Measurements from ENCODE around the gene AKIRIN2. TPM values are rescaled to one million over a fixed set of nuclear protein-coding genes. Genes with fewer than 3 reads are reported as not detected.

The AKIRIN2 gene
- total and polyA plus RNA-seq, 2 of the 13 experiments (the other 11 are each of a cell fraction or from before 2014, with no cell fraction given): 15.6 to 23.4 TPM

DNA sequence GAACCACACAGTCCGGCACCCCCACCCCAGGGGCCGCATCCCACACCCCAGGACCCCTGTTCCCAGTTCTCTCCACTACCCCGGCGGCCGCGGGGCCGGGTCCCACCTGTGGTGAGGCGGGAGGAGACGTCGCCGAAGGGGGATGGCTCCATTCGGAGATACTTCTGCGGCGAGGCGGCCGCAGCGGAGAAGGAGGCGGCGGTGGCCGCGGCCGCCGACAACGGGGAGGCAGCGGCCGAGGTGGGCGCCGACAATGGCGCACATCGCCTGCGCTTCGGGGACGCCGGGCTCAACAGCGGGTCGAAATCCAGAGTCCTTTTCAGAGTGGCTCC lies 723 bp downstream of the AKIRIN2 start (continued):
- TF ChIP-seq HNRNPL (IDR thresholded peaks at IDR 0.05; ENCODE audit: low read depth, low read length) (0 out of 2 replicates have a peak, but pooled peaks have one; percentile 10), CHD2 (IDR thresholded peaks at IDR 0.05; ENCODE audit: low read depth, low read length) (no peak), ZNF501 (CRISPR knock-in tag; IDR thresholded peaks at IDR 0.05) (no peak; the same call in 1 of the 2 replicates), ZNF883 (CRISPR knock-in tag; IDR thresholded peaks at IDR 0.05; ENCODE audit: not compliant biosample characterization) (no peak), MIER2 (CRISPR knock-in tag; IDR thresholded peaks at IDR 0.05) (no peak), ZFP82 (CRISPR knock-in tag; IDR thresholded peaks at IDR 0.05; ENCODE audit: borderline replicate concordance) (no peak), HMGXB4 (CRISPR knock-in tag; IDR thresholded peaks at IDR 0.05; ENCODE audit: borderline replicate concordance in 1 of 2, low read depth in 1 of 2) (no peak; a peak in 1 of 4 replicates), RAD51 (IDR thresholded peaks at IDR 0.05; ENCODE audit: borderline replicate concordance) (no peak), SPEN (CRISPR knock-in tag; IDR thresholded peaks at IDR 0.05; ENCODE audit: low read depth) (no peak), MTF2 (CRISPR knock-in tag; IDR thresholded peaks at IDR 0.05; ENCODE audit: borderline replicate concordance) (no peak), ZNF383 (CRISPR knock-in tag; IDR thresholded peaks at IDR 0.05; ENCODE audit: borderline replicate concordance) (no peak), BRD4 (CRISPR knock-in tag; IDR thresholded peaks at IDR 0.05) (no peak), FIP1L1 (IDR thresholded peaks at IDR 0.05; ENCODE audit: borderline replicate concordance, insufficient read depth, low read depth, low read length) (no peak), CENPBD1 (CRISPR knock-in tag; IDR thresholded peaks at IDR 0.05; ENCODE audit: borderline replicate concordance, low read depth) (no peak), CREB3 (CRISPR knock-in tag; IDR thresholded peaks at IDR 0.05) (no peak), ZNF7 (CRISPR knock-in tag; IDR thresholded peaks at IDR 0.05) (no peak)
- TF ChIP-seq, protein P1, sequence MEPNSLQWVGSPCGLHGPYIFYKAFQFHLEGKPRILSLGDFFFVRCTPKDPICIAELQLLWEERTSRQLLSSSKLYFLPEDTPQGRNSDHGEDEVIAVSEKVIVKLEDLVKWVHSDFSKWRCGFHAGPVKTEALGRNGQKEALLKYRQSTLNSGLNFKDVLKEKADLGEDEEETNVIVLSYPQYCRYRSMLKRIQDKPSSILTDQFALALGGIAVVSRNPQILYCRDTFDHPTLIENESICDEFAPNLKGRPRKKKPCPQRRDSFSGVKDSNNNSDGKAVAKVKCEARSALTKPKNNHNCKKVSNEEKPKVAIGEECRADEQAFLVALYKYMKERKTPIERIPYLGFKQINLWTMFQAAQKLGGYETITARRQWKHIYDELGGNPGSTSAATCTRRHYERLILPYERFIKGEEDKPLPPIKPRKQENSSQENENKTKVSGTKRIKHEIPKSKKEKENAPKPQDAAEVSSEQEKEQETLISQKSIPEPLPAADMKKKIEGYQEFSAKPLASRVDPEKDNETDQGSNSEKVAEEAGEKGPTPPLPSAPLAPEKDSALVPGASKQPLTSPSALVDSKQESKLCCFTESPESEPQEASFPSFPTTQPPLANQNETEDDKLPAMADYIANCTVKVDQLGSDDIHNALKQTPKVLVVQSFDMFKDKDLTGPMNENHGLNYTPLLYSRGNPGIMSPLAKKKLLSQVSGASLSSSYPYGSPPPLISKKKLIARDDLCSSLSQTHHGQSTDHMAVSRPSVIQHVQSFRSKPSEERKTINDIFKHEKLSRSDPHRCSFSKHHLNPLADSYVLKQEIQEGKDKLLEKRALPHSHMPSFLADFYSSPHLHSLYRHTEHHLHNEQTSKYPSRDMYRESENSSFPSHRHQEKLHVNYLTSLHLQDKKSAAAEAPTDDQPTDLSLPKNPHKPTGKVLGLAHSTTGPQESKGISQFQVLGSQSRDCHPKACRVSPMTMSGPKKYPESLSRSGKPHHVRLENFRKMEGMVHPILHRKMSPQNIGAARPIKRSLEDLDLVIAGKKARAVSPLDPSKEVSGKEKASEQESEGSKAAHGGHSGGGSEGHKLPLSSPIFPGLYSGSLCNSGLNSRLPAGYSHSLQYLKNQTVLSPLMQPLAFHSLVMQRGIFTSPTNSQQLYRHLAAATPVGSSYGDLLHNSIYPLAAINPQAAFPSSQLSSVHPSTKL (CRISPR knock-in tag; IDR thresholded peaks at IDR 0.05): no peak; the same call in 1 of the 2 replicates
- TF ChIP-seq, protein P2, sequence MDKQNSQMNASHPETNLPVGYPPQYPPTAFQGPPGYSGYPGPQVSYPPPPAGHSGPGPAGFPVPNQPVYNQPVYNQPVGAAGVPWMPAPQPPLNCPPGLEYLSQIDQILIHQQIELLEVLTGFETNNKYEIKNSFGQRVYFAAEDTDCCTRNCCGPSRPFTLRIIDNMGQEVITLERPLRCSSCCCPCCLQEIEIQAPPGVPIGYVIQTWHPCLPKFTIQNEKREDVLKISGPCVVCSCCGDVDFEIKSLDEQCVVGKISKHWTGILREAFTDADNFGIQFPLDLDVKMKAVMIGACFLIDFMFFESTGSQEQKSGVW (CRISPR knock-in tag; IDR thresholded peaks at IDR 0.05; ENCODE audit: borderline replicate concordance): no peak
- TF ChIP-seq, protein P3, sequence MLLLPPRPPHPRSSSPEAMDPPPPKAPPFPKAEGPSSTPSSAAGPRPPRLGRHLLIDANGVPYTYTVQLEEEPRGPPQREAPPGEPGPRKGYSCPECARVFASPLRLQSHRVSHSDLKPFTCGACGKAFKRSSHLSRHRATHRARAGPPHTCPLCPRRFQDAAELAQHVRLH (CRISPR knock-in tag; IDR thresholded peaks at IDR 0.05; ENCODE audit: borderline replicate concordance, low read depth): no peak
- TF ChIP-seq, protein P4, sequence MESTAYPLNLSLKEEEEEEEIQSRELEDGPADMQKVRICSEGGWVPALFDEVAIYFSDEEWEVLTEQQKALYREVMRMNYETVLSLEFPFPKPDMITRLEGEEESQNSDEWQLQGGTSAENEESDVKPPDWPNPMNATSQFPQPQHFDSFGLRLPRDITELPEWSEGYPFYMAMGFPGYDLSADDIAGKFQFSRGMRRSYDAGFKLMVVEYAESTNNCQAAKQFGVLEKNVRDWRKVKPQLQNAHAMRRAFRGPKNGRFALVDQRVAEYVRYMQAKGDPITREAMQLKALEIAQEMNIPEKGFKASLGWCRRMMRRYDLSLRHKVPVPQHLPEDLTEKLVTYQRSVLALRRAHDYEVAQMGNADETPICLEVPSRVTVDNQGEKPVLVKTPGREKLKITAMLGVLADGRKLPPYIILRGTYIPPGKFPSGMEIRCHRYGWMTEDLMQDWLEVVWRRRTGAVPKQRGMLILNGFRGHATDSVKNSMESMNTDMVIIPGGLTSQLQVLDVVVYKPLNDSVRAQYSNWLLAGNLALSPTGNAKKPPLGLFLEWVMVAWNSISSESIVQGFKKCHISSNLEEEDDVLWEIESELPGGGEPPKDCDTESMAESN (CRISPR knock-in tag; conservative IDR thresholded peaks at IDR 0.05): no peak
